Measurements from ENCODE around the gene LPAR3. TPM values are rescaled to one million over a fixed set of nuclear protein-coding genes. Genes with fewer than 3 reads are reported as not detected.

LPAR3 gene
- total RNA-seq, 1 experiment from 2014 or later: 0.13 TPM

- BruUV-seq (replicated peaks): no TSS peak
- Histone ChIP-seq H3K27me3 (replicated peaks; ENCODE audit: insufficient read depth, low read depth, low read length, poor library complexity) (peaks cover 60% of the 10 kb centered on the region), H3K36me3 (ENCODE audit: insufficient read depth, low read length, poor library complexity, severe bottlenecking) (no peaks in the 10 kb centered on the region), H3K9me3 (ENCODE audit: low read depth, low read length, poor library complexity, severe bottlenecking) (no peaks in the 10 kb centered on the region), H3K4me3 (ENCODE audit: low read depth, low read length, poor library complexity, severe bottlenecking) (no peak overlapping the region), H3K4me1 (ENCODE audit: insufficient read depth, low read length, poor library complexity, severe bottlenecking) (no peaks in the 10 kb centered on the region), H3K27ac (ENCODE audit: low read depth, low read length, poor library complexity, severe bottlenecking) (no peak overlapping the region)
- CTCF ChIA-PET: no interaction called here
- POLR2A ChIA-PET (ENCODE audit: low non-redundant PET): no interaction called here
- no peak for TF ChIP-seq CTCF (conservative IDR thresholded peaks at IDR 0.05; ENCODE audit: low read depth, low read length)
- TF ChIP-seq EZH2 (IDR thresholded peaks at IDR 0.05; ENCODE audit: borderline replicate concordance, low read depth, low read length, poor library complexity, severe bottlenecking): no peak
- intact Hi-C loops (cut with micrococcal nuclease; ENCODE audit: unreplicated experiment): no loop called here
- no peak for DNase-seq (ENCODE audit: low spot score)
Measured at GRCh38 chr1:84873366-84873765, 19.6 kb downstream of the LPAR3 start.

- ChIA-PET POLR2A (ENCODE audit: low non-redundant PET) (no interaction called here), CTCF (no interaction called here)
- no peak overlapping the region for H3K27ac ChIP-seq (ENCODE audit: low read depth, low read length, poor library complexity, severe bottlenecking)
- no TSS peak for BruUV-seq (replicated peaks)
- intact Hi-C loops (cut with micrococcal nuclease; ENCODE audit: unreplicated experiment): no loop called here
- peaks cover 57% of the 10 kb centered on the region for H3K27me3 ChIP-seq (replicated peaks; ENCODE audit: insufficient read depth, low read depth, low read length, poor library complexity)
- no peak for TF ChIP-seq EZH2 (IDR thresholded peaks at IDR 0.05; ENCODE audit: borderline replicate concordance, low read depth, low read length, poor library complexity, severe bottlenecking)
- no peak for TF ChIP-seq CTCF (conservative IDR thresholded peaks at IDR 0.05; ENCODE audit: low read depth, low read length)
- H3K4me3 ChIP-seq (ENCODE audit: low read depth, low read length, poor library complexity, severe bottlenecking): no peak overlapping the region
- no peak for DNase-seq (ENCODE audit: low spot score)
- no peaks in the 10 kb centered on the region for H3K36me3 ChIP-seq (ENCODE audit: insufficient read depth, low read length, poor library complexity, severe bottlenecking)
- no peaks in the 10 kb centered on the region for H3K4me1 ChIP-seq (ENCODE audit: insufficient read depth, low read length, poor library complexity, severe bottlenecking)
- no peaks in the 10 kb centered on the region for H3K9me3 ChIP-seq (ENCODE audit: low read depth, low read length, poor library complexity, severe bottlenecking)
Measured at GRCh38 chr1:84872696-84873355, 20.2 kb downstream of the LPAR3 start.

DNA sequence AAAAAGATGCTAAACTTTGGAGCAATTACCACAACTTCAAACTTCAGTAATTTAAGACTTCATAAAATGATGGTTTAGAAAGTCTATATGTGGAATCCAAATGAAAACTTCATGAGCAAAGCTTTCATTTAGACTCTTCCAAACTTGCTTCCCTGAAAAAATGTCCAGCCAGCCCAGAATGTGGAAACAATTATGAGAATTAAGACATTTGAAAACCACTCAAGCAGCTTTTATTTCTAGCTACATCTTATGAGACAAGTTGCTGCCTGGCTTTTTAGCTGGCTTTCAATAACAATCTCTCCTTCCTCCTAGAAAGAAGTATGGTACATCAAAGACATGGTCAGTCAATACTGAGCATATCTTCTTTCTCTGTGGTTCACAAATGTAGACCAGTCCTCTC is 21.8 kb downstream of the LPAR3 start:
- TF ChIP-seq CTCF (conservative IDR thresholded peaks at IDR 0.05; ENCODE audit: low read depth, low read length): no peak
- TF ChIP-seq EZH2 (IDR thresholded peaks at IDR 0.05; ENCODE audit: borderline replicate concordance, low read depth, low read length, poor library complexity, severe bottlenecking): no peak
- Histone ChIP-seq H3K36me3 (ENCODE audit: insufficient read depth, low read length, poor library complexity, severe bottlenecking) (no peaks in the 10 kb centered on the region), H3K27ac (ENCODE audit: low read depth, low read length, poor library complexity, severe bottlenecking) (no peak overlapping the region), H3K9me3 (ENCODE audit: low read depth, low read length, poor library complexity, severe bottlenecking) (no peaks in the 10 kb centered on the region), H3K4me1 (ENCODE audit: insufficient read depth, low read length, poor library complexity, severe bottlenecking) (no peaks in the 10 kb centered on the region), H3K4me3 (ENCODE audit: low read depth, low read length, poor library complexity, severe bottlenecking) (no peak overlapping the region), H3K27me3 (replicated peaks; ENCODE audit: insufficient read depth, low read depth, low read length, poor library complexity) (peaks cover 47% of the 10 kb centered on the region)
- ChIA-PET CTCF (no interaction called here), POLR2A (ENCODE audit: low non-redundant PET) (no interaction called here)
- no TSS peak for BruUV-seq (replicated peaks)
- DNase-seq (ENCODE audit: low spot score): no peak
- intact Hi-C loops (cut with micrococcal nuclease; ENCODE audit: unreplicated experiment): no loop called here

Data from A673 (cell line).